GM21786 (cell line): Measurements from ENCODE around the gene AIF1.

Source experiments
- ATAC-seq: cut with Tn5 transposase; IDR thresholded peaks from one replicate; pipeline ENCODE4 v1.9.1; 2021; ENCODE audit not compliant: unreplicated experiment

The AIF1 gene

GRCh38 chr6:31663126-31663960 is 48.3 kb downstream of the AIF1 start:
- ATAC-seq = no peak

GRCh38 chr6:31663961-31664789 is 49.1 kb downstream of the AIF1 start:
- ATAC-seq = no peak

- ATAC-seq = no peak
Measured at GRCh38 chr6:31664790-31665500, 49.9 kb downstream of the AIF1 start, which contains the start of gene GPANK1. Gene GPANK1 (minus strand): TSS chr6:31664997. CDS start chr6:31664478, 519 bp downstream.

- peak; percentile 82 for ATAC-seq
Measured at GRCh38 chr6:31665501-31666336, 50.7 kb downstream of the AIF1 start, which contains the start of gene CSNK2B. Gene CSNK2B (plus strand): TSS chr6:31666080. CDS start chr6:31666832, 752 bp downstream.

GRCh38 chr6:31666337-31666965 is 51.4 kb downstream of the AIF1 start:
- no peak for ATAC-seq
